Measurements from ENCODE around the gene CD3D. TPM values are rescaled to one million over a fixed set of nuclear protein-coding genes. Genes with fewer than 3 reads are reported as not detected.

The CD3D gene
- total RNA-seq = not detected in 2 replicates

GRCh38 chr11:118342503-118343161 is at the start of gene CD3D:
CD3D (minus strand) TSS chr11:118342705; CDS start chr11:118342607, 98 bp downstream.

GRCh38 chr11:118359295-118359958 is 16.9 kb upstream of the CD3D start, which contains the start of gene UBE4A:
UBE4A (plus strand) TSS chr11:118359600; CDS start chr11:118365081, 5,481 bp downstream.

GRCh38 chr11:118343981-118344515 is 1.5 kb upstream of the CD3D start, which contains the start of gene CD3G:
CD3G (plus strand) TSS chr11:118344344; CDS start chr11:118344424, 80 bp downstream.

GRCh38 chr11:118304568-118305248 is 37.8 kb downstream of the CD3D start, which contains the start of gene CD3E:
CD3E (plus strand) TSS chr11:118304730; CDS start chr11:118304953, 223 bp downstream.

Other genes with a start within 250 kb of the CD3D start
- gene SCN4B, start 189.9 kb downstream of the CD3D start, total RNA-seq = 0.19 and 0.44 TPM in 2 replicates
- not detected in 2 replicates for gene SCN2B, start 166.1 kb downstream of the CD3D start, total RNA-seq
- gene JAML, start 117.7 kb downstream of the CD3D start, total RNA-seq = not detected in 2 replicates
- 0.05 and 0.06 TPM in 2 replicates for gene MPZL3, start 90.3 kb downstream of the CD3D start, total RNA-seq
- gene MPZL2, start 78.4 kb downstream of the CD3D start, total RNA-seq = 0.44 and 0.68 TPM in 2 replicates
- gene CD3E, start 38.0 kb downstream of the CD3D start, total RNA-seq = not detected in 2 replicates
- gene CD3G, start 1.6 kb upstream of the CD3D start, total RNA-seq = not detected in 2 replicates
- gene UBE4A, start 16.9 kb upstream of the CD3D start, total RNA-seq = 30.8 and 32.3 TPM in 2 replicates
- gene ATP5MG, start 58.9 kb upstream of the CD3D start, total RNA-seq = 27.5 and 29.8 TPM in 2 replicates
- gene KMT2A, start 93.8 kb upstream of the CD3D start, total RNA-seq = 28.0 and 33.8 TPM in 2 replicates
- gene TTC36, start 184.8 kb upstream of the CD3D start, total RNA-seq = 0.20 TPM in 1 of 2 replicates, not detected in the other
- gene TMEM25, start 188.5 kb upstream of the CD3D start, total RNA-seq = 6.0 and 15.4 TPM in 2 replicates
- gene IFT46, start 223.2 kb upstream of the CD3D start, total RNA-seq = 17.4 and 23.0 TPM in 2 replicates
- gene ARCN1, start 229.7 kb upstream of the CD3D start, total RNA-seq = 115 and 140 TPM in 2 replicates

Data from cardiac ventricle fibroblast (primary cell).